GM18519 (cell line): ENCODE data around the gene ACSF3.

Experiments used
- ATAC-seq: cut with Tn5 transposase; IDR thresholded peaks from one replicate; pipeline ENCODE4 v1.9.1; 2021; ENCODE audit warnings: mild to moderate bottlenecking, moderate library complexity; ENCODE audit not compliant: unreplicated experiment, low FRiP score

Gene ACSF3

DNA sequence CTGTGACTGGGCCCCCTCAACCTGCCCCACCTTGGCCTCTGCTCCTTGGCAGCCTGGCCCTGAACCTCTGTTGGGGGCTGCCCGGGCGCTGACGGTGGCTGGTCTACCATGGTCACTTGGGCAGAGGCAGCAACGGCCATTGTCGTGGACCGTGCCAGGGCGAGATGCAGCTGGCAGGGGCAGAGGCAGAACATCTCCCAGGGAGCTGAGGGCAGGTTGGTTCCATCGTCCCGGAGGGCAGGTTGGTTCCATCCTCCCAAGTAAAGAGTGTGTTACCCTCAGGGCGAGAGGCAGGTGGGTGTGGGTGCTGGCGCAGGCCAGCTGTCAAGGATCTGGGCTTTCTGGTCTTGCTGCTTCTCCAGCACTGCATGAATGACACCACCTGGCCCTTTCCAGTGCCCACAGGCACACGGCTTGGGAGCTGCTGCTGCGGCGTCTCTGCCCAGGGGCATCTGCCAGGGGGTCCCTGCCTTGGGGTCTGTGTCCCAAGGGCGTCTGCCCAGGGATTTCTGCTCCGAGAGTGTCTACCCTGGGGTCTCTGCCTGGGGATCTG is 12.0 kb downstream of the ACSF3 start:
- ATAC-seq = no peak

- no peak for ATAC-seq
Observed at GRCh38 chr16:89106533-89107202, 13.0 kb downstream of the ACSF3 start.

- ATAC-seq = no peak
Observed at GRCh38 chr16:89107203-89107582, 13.5 kb downstream of the ACSF3 start.

- no peak for ATAC-seq
Observed at GRCh38 chr16:89108416-89108815, 14.8 kb downstream of the ACSF3 start.

DNA sequence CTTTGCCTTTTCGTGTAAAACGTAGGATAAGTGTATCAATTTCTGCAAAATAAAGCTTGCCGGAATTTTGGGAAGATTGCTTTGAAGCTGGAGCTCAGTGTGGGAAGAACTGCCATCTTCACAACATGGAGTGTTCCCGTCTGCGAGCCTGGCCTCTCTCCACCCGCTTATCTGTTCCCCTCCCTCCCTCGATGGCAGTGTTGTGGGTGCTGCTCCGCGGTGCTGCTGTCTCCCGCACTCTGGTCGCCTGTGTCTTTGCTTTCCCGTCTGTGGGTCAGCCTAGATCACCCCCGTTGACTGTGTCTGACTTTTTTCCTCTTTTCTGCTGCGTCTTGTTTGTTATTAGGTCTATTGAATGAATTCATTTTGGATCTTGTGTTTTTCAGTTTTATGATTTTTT is 17.0 kb downstream of the ACSF3 start:
- no peak for ATAC-seq

DNA sequence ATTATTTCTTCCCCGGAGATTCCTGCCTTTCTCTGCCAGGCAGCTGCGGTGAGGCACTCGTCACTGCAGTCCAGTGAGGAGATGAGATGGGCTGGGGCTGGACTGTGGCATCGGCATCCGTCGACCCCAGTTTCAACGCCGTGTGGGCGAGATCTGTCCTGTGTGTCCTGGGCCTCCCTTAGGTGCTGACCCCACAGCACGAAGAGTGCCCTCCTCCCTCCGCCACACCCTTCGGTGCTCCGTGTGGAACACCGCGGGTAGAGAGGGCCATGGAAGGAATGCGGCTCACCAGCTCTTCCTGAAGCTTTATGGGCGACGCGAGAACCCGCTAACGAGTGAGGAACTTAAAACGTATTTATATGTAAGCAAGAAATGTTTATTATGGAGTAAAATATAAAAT is 17.6 kb downstream of the ACSF3 start:
- no peak for ATAC-seq

DNA sequence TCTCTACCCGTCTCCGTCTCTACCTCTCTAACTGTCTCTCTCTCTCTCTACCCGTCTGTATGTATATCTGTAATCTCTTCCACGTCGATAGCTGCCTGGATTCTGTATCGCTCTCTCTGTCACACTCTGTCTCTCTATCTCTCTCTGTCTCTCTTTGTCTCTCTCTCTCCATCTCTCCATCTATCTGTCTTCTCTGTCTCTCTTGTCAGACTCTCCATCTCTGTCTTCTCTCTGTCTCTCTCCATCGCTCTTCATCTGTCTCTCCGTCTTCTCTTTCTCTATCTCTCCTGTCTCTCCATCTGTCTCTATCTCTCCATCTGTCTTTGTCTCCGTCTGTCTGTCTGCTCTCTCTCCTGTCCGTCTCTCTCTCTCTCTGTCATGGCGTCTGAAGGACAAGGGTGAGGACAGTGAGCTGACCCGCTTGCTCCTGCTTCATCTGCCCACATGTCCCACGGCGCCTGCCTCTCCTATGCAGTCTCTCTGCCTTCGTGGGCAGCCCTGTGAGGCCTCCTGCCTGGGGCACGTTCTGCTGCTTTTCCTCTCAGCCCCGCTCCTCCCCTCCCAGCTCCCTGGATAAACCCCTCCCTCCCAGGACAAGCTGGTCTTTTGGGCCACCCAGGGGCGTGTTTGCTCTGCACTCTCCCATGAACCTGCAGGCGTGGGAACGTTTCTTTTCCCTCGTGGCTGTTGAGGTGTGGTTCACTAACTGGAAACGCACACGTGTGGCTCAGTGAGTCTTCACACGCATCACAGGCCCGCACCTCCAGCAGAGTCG is 18.9 kb downstream of the ACSF3 start:
- ATAC-seq = no peak

DNA sequence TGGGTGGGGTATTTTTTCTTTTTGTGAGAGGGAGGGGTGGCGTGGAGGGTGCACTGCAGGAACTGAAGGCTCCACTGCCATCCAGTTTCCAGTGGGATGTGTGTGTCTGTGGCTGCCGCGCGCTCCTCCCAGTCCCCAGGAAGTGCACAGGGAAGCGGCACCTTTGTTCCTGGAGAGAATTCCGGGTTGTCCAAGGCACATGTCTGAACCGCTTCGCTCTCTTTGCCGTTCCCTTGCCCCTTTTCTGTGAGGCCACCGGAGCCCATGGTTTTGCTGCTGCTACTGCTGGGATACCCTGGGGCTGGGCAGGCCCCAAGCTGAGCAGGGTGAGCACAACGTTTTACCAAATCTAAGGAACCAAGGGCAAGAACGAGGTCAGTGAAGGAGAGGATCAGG is 19.5 kb downstream of the ACSF3 start:
- ATAC-seq = no peak

DNA sequence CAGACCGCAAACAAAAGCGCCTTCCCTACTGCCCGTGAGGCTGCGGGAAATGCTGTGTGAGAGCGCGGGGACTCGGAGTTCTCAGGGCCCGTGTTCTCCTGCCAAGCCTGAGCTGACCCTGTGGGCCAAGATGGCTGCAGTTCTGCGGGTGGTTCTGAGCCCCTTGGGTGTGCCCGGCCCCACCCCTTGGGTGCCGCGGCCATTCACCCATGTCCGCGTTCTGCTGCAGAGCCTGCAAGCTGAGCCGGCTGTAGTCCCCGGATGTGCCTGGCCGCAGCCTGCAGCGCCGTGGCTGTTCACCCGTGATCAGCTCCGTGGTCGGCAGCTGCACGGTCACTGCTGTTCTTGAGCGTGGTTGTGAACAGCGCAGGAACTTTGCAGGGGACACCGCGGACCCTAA is 20.0 kb downstream of the ACSF3 start:
- ATAC-seq = no peak

GRCh38 chr16:89114159-89114981 is 20.7 kb downstream of the ACSF3 start:
- no peak for ATAC-seq

DNA sequence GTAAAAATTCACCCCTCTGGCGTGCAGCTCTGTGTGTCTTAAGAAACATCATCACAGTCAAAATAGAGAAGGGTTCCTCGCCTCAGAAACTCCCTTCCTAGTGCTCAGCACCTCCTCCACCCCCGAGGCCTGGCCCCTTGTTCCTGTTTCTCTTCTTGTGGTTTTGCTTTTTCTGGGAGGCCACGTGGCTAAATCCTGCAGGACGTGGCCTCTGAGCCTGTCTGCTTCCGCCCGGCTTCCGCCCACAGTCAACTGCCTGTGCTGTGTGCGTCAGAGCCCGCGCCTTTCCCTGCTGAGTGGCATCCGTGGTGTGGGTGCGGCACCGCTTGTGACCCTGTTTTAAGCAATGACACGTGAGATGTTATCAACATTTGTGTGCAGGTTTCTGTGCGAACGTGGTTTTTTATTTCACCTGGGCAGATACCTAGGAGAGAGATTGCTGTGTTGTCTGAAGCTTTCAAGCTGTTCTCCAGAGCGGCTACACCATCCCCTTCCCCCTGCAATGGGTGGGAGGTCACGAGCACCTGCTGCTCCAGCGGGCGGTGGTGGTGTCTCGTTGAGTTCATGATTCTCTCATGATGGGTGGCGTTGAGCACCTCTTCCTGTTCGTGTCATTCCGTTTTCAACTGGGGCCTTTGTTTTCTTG is 21.7 kb downstream of the ACSF3 start:
- peak; percentile 65 for ATAC-seq

- ATAC-seq = no peak
Observed at GRCh38 chr16:89116341-89117226, 22.9 kb downstream of the ACSF3 start.

DNA sequence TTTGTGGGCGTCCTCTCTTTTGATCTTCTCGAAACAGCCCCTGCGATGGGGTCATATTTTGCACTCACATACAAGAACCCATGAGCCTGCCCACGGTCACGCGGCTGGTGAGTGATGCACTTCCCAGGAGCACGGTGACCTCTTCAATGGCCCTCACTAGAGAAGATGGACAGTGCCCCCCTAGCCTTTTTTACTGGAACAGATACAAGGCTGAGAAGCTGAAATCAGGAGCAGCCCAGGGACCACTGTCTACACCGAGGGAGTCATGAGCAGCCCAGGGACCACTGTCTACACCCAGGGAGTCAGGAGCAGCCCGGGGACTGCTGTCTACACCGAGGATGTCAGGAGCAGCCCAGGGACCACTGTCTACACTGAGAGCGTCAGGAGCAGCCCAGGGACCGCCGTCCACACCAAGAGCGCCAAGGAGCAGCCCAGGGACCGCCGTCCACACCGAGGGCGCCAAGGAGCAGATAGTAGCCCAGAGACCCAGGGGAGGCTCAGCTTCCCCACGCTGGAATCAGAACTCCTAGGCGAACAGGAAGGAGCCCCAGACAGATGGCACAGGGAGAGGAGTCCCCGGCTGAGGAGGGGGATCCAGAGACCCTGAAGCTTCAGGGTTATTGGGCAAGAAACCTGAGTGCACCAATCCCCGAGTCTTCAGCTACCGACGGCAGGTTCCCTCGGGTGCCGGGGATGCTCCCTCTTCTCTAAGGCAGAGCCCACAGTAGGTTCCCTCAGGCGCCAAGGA is 23.7 kb downstream of the ACSF3 start:
- ATAC-seq = no peak

GRCh38 chr16:89117975-89118289 is 24.3 kb downstream of the ACSF3 start:
- no peak for ATAC-seq

DNA sequence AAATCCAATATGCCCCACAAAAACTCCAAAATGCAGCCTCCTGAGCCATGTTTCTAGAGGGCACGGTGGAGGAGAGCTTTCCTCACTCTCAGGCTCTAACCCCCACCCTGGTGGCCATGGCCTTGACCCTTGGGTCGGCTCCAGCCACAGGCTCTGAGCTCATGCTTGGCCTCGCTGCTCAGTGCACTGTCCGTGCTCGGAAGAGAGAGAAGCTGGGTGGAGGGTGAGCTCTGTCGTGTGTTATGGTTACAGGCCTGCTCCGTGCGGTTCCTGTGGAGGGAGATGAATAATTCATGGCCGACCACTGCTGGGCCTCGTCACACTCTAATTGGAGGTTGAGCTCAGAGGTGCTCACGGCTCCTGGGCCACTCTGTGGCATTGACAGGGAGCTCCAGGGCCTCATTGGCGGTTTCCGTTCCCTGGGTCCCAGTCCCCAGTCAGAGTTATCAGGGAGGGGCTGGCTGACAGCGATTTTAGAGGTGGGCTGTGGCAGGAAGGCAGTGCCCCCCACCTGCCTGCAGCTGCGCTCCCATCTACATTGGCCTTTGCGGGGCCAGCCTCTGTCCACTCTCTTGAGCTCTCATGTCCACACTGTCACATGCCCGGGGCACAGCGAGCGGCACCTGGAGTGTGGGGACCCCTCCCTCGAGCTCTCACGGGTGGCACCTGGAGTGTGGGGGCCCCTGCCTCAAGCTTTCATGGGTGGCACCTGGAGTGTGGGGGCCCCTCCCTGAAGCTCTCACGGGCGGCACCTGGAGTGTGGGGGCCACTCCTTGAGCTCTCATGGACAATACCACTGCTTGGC is 24.9 kb downstream of the ACSF3 start:
- no peak for ATAC-seq

GRCh38 chr16:89119166-89119621 is 25.5 kb downstream of the ACSF3 start:
- no peak for ATAC-seq

DNA sequence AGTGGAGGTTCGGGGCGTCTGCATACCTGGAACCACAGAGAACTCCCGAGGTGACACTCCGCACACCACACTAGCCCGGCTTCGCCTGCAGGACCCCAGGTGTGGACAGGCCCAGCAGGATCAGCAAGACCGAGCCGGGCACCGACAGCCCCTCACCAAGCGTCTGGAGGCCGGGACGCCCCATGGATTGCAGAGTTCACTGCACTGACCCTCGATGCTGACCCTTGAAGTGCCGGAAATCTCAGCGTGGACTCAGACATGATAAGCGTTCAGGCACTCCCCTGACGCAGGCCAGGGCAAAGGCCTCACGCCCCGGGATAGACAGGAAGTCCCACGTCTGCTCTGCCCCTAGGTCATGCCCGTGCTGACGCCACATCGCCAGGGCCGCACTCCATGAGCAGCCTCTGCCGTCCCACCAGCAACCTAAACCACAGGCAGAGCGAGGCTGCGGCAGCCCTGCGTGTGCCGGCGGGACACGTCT is 26.0 kb downstream of the ACSF3 start:
- ATAC-seq = no peak

DNA sequence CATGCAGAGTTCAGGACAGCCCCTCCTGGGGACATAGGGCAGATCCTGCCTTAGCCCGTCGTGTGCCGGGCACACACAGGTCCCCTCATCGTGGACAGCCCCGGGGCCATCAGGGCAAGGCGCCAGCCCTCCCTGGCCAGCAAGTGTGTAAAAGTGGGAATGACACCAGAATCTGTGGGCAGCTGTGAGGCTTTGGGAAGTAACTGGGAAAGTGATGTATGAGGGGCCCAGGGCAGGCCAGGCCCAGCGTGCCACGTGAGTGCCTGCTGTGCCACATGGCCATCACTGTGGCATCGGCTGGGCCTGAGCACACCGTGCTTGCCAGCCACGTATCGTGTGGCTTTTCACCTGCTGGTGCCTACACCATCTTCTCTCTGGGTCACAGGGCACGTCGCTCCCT is 26.6 kb downstream of the ACSF3 start:
- ATAC-seq = no peak
